Omental fat pad (tissue), 4 donors: Measurements from ENCODE around the gene ADAM12. TPM values are rescaled to one million over a fixed set of nuclear protein-coding genes. Genes with fewer than 3 reads are reported as not detected.

Experiments
- ATAC-seq: fragments of 150-250 bp; one replicate; pipeline ENCODE4 v1.9.1; 2016; ENCODE audit warnings: mild to moderate bottlenecking, moderate library complexity; ENCODE audit not compliant: low FRiP score
- DNase-seq: peaks from one replicate; pipeline ENCODE4 v3.0.0-alpha.2; 2019; ENCODE audit warnings: low spot score
- total RNA-seq, 4 donors: library from RNA; depleted of rRNA; stranded (reverse); fragments of >200 nt; gene quantifications; one replicate each; pipeline ENCODE4 v1.1.0, GENCODE V29; 2016
- TF ChIP-seq, protein P1 (sequence below), 3 donors: fragments of 450-650 bp; IDR thresholded peaks; one replicate each; pipeline ENCODE4 v1.5.1; 2016 to 2017; ENCODE audit warnings: antibody characterized with exemption in 3 of 3, mild to moderate bottlenecking in 3 of 3, moderate library complexity in 2 of 3

ADAM12 gene
- total RNA-seq, 4 donors from 2014 or later, result 4.9 to 24.4 (median 10.9) TPM

DNA sequence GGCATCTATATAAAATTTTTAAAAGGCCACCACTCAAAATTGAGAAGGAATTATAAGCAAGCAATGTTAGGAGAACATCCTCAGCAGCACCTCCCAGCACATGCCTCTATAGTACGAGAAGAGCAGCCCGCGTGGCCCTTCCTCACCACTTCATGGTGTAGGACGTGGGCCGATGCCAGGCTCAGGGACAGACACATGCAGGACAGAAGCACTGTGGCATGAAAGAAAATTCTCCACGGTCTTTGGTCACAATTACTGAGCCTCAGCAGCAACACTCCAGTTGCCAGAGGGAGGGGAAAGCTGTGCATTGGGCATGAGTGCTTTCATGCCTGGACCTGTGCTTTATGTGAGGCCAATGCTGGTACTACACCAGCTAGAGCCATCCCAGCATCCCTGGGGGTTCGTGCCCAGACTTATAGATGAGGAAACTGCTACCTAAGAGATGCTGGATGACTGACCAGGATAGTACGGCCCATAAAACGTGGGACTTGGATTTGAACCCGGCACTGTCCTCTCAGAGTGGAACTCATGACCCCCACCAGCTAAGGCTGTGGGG, 164.7 kb downstream of the ADAM12 start:
- ATAC-seq (no peak), DNase-seq (no peak)
- TF ChIP-seq, protein P1, sequence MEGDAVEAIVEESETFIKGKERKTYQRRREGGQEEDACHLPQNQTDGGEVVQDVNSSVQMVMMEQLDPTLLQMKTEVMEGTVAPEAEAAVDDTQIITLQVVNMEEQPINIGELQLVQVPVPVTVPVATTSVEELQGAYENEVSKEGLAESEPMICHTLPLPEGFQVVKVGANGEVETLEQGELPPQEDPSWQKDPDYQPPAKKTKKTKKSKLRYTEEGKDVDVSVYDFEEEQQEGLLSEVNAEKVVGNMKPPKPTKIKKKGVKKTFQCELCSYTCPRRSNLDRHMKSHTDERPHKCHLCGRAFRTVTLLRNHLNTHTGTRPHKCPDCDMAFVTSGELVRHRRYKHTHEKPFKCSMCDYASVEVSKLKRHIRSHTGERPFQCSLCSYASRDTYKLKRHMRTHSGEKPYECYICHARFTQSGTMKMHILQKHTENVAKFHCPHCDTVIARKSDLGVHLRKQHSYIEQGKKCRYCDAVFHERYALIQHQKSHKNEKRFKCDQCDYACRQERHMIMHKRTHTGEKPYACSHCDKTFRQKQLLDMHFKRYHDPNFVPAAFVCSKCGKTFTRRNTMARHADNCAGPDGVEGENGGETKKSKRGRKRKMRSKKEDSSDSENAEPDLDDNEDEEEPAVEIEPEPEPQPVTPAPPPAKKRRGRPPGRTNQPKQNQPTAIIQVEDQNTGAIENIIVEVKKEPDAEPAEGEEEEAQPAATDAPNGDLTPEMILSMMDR (IDR thresholded peaks at IDR 0.05), result no peak

DNA sequence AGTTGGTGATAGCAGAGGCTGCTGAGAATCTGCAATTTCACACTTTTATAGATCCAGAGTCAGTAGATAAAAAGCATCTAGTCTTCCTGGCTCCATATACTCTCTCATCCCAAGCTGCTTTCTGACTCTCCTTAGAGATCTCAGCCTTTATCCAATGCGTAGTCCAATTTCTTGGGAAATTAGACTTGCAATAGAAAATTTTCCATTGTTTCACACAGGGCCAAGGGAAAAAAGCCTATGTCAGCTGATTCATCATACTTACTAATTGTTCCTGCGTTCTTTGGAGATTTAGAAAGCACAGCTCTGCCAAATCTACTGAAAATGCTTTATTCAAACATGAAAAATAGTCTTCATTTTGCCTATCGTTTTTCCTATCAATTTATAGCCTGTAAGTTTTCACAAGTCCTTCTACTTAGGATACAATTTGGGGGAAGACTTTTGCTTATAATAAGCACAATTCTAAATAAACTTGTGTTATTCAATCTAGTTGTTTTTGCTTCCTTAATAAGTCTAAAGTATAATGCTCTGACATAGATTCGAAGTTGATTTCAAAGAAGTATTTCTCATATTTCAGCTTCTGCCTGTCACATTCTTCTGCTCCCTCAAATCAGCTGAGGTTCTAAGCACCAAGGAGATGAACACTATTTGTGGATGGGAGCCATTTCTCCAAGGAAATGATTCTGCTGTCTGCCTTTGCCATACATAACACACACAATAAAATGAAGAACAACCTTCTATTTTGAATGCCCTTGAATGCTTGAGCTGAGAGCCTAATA, 165.4 kb downstream of the ADAM12 start:
- ATAC-seq (no peak), DNase-seq (no peak)
- TF ChIP-seq, protein P1 (IDR thresholded peaks at IDR 0.05), result no peak

DNA sequence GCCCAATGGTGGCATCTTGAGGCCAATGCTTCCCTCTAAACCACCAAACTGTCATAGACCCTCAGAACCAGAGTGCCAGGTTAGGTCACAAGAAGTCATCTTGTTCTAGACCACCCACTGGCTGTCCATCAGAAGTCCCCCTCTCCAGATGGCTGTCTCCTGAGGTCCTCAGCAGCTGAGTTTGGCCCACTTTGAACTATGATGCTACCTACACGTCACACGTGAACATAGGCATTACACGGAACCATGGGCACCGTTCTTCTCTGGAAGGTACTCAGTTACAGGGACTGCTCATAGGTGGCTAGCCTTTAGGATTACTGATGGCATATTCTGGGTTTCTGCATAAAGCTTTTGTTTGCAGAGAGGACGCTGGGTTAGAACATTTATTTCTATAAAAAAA, 166.4 kb downstream of the ADAM12 start:
- ATAC-seq (no peak), DNase-seq (no peak)
- TF ChIP-seq, protein P1 (IDR thresholded peaks at IDR 0.05), result no peak

DNA sequence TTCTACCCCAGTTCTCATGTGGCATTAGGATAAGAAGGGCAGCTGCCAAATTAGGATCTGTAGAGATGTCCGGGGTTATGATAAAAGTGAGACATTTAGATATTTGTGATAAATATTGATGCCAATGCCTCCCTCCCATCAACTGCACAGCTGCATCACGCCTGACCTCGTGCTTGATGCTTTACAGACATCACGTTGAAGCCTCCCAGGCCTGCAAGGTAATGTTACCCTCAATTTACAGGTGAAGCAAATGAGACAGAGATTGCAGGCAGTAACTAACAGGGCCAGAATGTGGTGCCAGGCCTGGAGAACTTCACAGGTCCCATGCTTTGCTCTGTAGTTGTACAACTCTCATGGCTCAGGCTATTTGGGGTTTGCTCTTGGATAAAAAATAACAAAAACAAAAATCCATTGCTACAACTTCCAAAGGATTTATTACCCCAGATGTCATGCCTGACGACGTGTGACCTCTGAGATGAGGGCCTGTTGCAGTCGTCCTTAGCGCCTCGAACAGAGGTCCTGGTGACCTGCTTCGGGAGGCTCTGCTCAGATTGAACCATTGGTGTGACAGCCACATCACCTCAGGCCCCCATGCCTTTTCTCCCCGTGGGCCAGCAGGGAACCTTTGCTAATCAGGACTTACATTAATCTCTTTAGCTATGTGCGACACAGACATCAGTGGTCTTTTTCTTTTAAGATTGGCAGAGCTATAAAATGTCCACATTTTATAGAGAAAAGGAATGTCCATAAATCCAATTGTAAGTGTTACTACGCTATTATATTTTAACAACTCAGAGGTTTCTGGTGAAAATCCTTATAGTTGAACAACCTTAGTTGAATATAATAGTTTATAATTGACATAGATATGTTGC, 169.3 kb downstream of the ADAM12 start:
- DNase-seq (no peak), ATAC-seq (no peak)
- TF ChIP-seq, protein P1 (IDR thresholded peaks at IDR 0.05), result no peak

DNA sequence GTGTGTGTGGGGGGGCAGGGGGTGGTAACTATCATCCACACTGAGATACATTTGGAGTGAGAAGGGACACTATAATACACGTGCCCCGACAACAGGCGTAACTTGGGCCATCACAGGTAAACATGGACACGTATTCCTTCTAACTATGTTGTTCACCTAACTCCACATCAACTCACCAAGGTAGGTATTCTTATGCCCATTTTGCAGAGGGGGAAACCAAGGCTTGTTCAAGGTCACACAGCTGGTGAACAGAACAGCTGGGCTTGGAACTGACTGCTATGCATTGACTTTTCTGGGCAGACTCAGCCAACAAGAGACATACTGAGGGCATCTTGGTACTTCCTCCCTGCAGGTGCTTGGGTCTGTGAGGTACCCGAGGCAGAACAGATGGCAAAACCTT, 170.1 kb downstream of the ADAM12 start:
- TF ChIP-seq, protein P1 (IDR thresholded peaks at IDR 0.05), result no peak
- DNase-seq (no peak), ATAC-seq (no peak)

DNA sequence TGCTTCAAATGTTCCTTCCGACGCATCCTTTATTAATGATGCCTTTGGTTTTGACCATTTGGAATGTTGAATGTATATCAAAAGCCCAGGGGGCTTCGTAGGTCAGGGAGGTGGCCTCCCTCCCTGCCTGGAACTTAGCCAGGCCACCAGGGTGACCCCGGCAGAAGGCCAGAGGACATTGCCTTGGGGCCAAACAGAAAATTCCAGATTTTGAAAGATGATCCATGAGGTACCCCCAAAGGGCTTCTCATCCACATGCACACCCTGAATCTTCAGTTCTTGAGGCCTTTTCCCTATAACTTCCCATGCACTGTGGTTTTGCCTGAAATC, 171.7 kb downstream of the ADAM12 start:
- ATAC-seq (no peak), DNase-seq (no peak)
- TF ChIP-seq, protein P1 (IDR thresholded peaks at IDR 0.05), result no peak
